ENCODE data around the gene ATP8A2.
A peak's percentile ranks its signal among the peaks of the same experiment; 100 is the strongest.
"Not testable (repeated sequence)": the region's sequence is repeated elsewhere in the genome, so short reads cannot be mapped to it uniquely, and the experiment has no call there.

Gene ATP8A2

DNA sequence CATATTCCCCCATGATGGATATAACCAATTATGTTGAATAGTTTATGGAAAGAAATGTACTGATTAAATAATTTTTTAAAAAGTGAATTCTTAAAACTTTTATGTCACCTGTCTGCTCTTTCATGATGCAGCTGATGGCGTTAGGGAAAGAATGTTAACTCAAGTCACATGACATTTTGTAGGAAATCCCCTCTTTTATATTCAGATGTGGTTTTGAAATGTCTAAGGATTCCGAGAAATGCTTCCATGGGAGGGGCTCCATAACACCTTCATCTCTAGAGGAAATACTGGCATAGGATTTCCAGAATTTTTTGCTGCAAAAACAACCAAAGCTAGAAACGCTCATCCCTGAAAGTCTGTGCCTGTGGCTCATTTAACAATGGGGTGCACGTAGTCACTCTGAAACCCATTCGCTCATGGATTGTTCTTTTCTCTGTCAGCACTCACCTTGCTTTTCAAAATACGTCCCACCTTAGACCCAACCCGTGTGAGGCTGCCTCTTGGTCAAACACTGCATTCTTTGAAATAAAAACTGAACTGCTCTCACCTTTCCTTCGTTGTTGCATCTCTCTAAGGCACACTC is 391.1 kb downstream of the ATP8A2 start:
- no peak for DNase-seq

DNA sequence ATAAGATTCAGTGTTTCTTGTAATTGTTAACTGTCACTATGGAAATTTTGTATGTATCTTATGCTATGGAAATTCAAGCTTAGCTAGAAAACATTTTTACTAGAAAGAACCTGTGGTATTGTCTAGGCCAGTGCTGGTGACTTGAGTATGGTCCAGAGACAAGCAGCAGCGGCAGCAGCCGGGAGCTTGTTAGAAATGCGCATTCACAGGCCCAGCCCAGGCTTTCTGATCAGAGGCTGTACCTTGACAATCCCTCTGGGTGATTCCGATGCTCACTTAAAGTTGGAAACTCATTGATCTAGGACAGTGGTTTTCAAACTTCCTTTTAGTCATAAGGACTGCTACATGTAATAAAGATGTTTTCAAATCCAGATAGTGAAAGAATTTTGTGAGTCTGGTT is 392.6 kb downstream of the ATP8A2 start:
- no peak for DNase-seq

DNA sequence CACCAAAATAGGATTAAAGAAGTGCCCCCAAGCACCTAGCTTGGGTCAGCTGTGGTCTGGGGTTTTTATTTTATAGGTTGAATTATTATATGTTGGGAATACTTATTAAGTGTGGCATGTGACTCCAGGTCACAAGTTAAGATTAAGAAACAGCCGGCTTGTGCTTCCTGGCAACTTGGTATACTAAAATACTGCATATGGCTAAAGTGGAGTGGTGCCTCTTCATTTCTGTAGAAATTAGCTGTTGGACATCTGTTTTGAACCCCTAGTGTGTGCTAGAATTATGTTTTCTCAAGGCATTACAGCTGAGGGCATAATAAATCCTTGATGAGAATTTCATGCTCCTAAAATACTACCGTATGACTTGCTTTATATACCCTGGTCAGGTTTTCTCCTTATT is 393.5 kb downstream of the ATP8A2 start:
- no peak for DNase-seq

DNA sequence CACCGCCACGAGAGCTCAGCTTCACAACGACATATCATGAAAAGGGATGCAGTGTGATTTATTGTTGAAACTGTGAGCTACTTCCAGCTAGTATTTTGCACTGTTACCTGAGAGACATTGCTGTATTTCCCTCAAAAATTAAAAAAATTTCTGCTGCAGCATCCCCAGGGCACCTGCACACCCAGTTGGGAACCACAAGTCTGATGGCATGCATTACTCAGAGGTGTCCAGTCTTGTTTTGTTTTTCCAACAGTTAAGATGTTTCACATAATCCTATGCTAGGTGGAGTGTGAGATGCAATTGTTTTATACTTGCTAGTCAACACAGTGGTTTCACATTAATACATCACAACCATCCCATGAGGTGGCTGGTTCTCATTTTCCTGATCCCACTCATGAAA is 394.8 kb downstream of the ATP8A2 start:
- no peak for DNase-seq

DNA sequence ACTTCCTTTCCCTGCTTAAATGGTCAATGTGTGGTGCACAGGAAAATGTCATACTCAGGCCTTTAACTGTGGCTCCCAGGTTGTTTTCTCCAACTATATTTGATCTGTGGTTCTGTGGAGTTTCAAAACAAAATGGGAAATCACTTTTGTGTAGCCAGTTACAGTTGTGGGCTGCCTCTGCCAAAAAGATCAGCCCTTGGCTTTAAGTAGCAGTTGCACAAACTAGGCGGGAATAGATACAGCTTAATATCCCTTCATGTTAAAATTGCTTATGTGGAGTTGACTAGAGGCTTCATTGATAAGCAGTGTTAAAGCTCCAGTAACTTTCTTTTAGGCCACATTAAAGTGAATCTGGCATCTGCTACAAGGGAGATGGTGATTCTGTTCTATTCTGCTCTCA is 395.2 kb downstream of the ATP8A2 start:
- DNase-seq: no peak

DNA sequence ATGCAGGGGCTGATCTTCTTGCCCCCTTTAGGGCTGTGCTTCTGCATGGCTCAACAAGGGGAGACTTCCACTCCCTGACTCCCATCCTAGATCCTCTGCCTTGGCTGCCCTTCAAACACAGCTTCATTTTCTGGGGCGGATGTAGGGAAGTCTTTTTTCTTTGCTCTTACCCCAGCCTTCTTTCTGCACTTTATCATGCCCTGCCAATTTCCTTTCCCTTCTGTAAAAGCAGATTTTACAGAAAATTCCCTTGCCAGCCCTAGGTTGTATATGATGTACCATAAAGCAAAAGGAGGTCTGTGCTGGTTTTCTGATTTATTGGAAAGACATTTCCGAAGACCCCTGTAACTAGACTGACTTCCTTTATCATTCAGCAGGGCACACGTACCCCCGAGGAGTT is 396.6 kb downstream of the ATP8A2 start:
- no peak for DNase-seq

DNA sequence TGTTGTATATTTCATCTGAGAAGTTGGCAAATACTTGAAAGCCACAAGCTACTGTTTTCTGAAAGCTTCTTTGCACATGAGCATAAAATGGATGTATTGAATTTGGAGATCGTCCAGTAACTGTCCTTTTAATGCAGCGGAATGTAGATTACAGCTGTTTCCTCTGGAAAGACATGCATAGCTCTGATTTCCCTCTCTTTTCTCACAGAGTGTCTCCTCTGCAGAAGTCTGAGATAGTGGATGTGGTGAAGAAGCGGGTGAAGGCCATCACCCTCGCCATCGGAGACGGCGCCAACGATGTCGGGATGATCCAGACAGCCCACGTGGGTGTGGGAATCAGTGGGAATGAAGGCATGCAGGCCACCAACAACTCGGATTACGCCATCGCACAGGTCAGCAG is 397.1 kb downstream of the ATP8A2 start:
- DNase-seq: no peak

DNA sequence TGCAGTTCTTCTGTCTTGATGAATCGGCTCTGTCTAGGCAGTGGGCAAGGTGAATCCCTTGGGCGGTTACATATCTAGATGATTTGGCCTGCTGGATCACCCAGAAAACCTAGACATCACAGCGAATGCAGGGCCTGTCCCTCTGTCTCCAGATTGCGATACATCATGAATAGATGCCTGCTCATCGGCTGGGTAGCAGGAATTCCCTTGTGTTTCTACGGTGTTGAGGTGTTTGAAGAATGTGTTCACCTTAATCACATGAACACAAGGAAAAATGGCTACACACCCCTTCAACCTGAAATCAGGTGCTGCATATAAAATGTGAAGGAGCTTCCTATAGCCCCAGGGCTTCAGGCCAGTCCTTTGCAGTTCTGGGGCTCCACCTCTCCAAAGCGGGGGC is 398.8 kb downstream of the ATP8A2 start:
- no peak for DNase-seq

DNA sequence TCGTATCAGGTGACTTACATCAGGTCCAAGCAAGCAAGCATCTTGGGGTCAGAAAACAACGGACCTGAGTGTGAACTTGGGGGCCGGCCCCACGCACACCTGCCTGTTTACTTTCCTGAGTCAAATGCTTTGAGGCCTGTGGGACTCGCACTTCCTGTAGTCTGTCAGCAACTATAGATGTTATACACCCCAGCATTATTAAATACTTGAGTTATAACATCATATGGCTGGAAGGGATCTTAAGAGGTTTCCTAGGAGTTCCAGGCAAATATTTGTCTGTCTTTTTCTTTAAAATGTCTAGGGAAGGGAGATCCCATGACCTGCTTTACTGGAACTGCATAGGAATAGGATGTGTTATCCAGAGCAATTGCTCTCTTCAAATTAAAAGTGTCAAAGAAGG is 399.4 kb downstream of the ATP8A2 start:
- no peak for DNase-seq

DNA sequence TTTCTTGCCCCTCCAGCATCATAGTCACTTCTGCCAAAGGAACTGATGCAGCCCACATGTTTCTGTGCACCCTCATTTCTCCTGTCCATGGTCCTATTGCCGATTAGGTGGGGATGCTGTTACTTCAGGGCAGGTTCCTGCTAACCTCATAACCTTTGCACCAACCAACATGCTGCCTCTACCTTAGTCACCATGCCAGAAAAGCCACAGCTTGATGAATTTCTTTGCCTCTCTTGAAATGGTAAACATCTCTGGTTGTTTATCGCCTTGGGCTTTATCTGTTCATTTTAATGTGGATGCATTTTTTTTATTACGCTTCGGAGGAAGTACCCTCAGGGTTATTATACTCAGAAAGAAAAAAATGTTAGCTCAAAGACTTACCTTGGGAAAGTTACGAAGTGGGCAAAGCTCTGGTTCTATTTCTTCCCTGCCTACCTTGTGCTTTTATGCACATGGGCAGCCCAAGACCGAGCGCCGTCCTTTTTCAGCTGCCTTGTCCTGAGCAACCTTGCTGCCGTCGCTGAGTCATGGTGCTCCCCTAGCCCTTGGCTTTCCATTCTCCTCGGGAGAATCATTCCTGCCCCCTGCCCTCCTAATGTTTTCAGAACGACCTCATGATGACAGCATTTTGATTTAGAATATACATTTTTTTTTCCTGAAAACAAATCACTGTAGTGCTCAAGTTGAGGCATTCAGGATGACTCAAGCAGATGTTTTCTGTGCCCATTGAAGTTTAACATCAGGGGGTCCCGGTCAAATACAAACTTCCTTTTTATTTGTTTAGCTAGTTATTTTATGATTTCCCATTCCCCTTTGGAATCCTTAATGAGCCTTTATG is 400.1 kb downstream of the ATP8A2 start:
- DNase-seq: no peak

DNA sequence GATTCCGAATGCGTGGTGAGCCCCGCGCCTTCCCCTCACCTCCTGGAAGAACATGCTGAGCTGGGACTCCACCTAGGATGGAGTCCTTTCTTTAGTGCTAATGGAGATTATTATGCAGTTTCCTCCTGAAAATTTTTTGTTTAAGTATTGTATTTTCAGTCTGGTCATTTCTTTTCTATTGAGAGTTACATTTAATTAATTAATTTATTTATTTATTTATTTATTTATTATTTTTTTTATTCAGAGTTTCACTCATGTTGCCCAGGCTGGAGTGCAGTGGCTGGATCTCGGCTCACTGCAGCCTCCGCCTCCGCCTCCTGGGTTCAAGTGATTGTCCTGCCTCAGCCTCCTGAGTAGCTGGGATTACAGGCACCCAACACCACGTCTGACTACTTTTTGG is 400.8 kb downstream of the ATP8A2 start:
- DNase-seq: not testable (repeated sequence)

DNA sequence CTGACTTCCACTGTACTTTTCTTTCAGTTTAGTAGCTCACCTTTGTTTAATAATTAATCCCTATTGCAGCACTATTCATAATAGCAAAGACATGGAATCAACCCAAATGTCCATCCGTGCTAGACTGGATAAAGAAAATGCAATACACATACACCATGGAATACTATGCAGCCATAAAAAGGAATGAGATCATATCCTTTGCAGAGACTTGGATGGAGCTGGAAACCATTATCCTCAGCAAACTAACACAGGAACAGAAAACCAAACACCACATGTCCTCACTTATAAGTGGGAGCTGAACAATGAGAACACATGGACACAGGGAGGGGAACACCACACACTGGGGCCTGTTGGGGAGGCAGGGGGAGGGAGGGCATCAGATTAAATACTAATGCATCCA is 402.3 kb downstream of the ATP8A2 start:
- DNase-seq: not testable (repeated sequence)

DNA sequence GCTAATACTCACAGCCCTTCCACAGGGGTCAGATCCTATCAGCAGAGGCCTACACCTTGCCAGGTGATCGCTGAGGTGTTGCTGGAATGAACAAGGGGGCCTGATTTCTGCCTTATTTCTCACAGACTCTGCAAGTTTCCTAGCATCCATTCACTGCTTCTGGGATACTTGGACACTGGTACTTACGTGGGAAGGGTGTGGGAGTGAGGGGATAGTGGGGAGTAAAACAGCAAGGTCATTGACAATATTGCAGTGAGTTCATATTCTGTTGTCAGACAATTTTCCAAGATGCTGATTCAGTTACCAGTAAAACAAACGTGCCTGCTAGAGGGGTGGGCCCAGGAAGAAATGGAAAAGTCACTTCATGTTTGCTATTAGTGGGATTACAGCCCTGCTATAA is 403.5 kb downstream of the ATP8A2 start:
- no peak for DNase-seq

DNA sequence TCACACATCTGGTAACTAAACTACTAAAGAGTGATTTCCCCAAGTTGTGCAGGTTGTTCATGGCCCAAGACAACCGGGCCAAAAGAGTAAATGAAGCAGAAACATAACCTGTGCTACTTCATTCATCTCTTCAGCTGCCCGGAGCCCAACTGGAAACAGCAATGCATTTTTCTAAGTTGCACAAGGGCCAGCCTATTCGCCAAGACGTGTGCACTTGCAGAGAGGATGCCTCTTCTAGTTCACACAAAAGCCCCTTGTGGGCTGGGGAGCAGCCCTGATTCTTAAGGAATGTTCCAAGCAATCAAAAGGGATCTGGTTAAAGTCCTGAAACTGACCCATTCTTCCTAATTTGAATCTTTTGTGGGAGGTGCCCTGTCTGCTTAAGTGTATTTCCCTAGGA is 404.2 kb downstream of the ATP8A2 start:
- peak in 1 of 56 donors; percentile 2 for DNase-seq

DNA sequence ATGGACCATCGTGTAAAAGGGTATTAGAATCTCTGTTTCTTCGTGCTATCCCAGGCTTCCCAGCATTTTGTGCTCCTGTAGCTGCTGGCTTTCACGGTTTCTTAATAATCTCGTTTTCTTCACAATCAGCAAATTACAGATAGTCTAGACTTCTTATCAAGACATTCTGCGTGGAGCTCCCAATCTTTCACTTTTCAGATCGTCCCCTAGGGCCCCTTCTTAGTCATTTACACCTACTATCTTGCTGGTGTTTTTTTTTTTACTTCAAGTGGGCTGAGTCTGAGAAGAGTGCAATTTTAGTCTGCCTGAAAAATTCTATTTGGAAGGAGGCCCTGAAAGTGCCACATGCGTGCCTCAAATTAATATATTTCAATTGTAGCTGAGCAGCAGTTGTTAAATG is 404.9 kb downstream of the ATP8A2 start:
- DNase-seq: peak in 1 of 56 donors; percentile 15

DNA sequence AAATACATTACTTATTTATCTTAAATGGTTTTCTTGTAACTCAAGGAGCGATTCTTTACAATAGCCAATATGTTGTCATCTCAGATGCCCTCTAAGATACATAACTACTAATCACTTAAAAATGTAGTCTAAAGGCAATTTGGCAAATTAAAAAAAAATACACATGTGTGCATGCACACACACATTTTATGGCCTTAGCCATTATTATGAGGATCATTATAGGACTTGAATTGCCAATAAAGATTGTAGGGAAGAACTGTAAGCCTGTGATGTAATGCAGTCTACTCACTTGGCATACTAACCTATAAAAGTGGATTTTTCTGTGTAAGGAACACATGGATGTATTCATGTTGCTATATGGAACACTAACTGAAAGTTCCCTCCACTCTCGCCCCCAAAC is 405.7 kb downstream of the ATP8A2 start:
- DNase-seq: no peak

DNA sequence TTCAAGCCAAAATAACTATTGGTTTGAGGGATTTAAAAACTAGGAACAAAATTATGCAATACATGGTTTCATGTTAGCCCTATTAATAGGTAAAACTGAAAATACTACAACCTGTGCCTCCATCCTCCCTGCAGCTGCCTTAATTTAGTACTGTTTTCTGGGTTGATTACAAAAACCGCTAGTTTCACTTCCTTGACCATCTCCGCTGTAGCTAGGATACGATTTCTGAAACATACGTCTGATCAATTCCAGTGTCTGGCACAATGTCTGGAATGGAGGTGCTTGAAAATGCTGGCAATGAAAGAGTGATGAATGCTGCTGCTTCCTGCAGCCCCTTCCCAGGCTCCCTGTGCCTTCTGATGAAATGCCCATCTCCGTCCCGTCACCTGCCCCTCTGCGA is 406.6 kb downstream of the ATP8A2 start:
- DNase-seq: no peak

DNA sequence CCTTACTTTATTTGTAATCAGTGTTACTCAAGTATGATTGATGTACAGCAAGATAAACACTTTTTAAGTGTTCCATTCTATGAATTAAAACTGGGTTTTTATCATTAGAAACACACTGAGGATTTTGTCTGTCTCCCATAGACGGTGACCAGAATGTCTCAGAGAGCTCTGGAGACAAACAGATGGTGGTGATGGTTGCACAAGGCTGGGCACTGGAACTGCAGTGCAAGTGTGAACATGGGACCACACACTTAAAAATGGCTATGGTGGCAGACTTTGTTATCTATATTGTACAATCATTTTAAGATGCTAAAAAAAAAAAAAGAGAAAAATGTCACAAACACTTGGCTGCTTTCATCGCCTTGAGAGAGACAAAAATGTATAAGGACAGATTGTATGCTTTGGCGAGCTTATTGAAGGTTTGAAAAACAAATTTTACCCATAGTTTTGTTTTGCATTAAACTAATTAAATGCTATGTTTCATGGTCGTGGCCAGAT is 407.1 kb downstream of the ATP8A2 start:
- no peak for DNase-seq

DNA sequence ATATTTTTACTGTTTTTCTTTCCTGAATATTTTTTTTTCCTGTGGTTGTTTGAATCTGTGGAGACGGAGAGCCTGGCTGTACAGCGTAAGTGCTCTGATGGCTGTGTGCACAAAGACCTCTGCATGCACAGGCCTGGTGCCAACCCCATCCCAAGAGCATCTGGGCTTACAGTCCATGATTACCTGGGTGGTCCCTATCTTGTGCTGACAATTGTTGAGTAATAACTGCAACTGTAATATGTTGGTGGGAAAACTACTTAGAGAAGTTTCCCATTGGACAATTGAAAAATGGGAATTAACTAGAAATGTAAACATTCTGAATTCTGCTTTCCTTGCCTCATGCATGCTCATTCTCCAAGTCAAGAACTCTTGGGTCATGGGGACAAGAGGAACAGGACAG is 411.3 kb downstream of the ATP8A2 start:
- DNase-seq: no peak

DNA sequence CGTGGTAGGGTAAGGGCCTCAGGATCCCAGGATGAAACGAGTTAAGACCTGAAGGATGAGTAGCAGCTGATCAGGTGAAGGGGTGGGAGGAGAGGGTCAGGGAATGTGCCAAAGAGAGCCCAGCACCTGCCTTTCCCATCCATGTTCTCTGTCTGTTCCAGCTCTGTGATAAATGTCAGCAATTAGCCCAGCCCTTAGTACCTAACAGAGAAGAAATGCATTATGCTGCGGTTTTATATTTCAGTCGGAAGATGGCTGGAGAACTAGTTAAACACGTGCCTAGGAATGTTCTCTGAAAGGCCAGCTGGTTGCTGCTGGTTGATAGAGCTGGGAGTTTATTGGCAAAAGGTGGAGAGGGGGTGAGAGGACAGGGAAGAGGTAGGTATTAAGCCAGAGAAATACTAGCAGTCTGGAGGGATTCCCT is 411.8 kb downstream of the ATP8A2 start:
- no peak for DNase-seq

DNA sequence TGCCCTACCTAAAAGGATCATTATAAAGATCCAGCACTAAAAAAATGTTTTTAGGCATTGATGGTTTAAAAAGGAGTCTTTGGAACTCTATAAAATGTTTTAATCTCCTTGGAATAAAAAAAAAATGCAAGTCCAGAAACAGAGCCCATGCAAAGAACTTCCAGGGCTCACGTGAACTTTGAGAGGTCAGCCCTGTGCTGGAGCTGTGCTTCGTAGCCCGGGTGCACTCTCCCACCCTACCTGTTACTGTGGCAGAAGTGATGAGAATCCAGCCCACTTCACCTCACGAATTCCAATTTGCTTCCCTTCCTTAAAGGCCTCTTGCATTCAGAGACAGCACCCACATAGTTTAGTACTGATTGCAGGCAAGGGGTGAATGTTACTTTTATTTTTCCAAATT is 412.3 kb downstream of the ATP8A2 start:
- no peak for DNase-seq

DNA sequence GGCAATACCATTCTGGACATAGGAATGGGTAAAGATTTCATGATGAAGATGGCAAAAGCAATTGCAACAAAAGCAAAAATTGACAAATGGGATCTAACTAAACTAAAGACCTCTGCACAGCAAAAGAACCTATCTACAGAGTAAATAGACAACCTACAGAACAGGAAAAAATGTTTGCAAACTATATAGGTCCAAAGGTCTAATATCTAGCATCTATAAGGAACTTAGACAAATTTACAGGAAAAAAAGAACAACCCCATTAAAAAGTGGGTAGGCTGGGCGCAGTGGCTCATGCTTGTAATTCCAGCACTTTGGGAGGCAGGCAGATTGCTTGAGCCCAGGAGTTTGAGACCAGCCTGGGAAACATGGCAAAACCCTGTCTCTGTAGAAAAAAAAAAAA is 418.4 kb downstream of the ATP8A2 start:
- DNase-seq: not testable (repeated sequence)

DNA sequence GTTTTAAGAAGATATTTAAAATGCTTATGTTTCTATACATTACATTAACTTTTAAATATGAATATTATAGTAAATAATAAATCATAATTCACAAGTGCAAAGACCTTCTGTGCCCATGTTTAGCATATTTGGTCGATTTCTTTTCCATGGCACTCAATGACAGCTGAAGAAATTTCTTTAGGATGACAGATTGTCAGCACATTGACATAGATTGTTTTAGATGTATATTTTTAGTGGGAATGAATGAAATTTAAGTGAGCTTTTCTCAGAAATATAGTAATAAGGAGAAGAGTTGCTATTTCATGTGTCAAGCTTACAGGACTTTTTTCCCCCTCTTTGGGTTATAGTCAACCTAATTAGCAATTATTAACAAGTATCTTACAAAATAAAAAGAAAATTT is 423.5 kb downstream of the ATP8A2 start:
- DNase-seq: no peak

All from nucleus accumbens (tissue), 56 donors.